ENCODE data around the gene ZNF431.
"Not testable (repeated sequence)": the region's sequence is repeated elsewhere in the genome, so short reads cannot be mapped to it uniquely, and the experiment has no call there.

Gene ZNF431

GRCh38 chr19:21141787-21142464 lies at the start of gene ZNF431:
ZNF431 (plus strand) TSS chr19:21142040; CDS start chr19:21142184, 144 bp downstream.
- peak; percentile 94 for FAIRE-seq

GRCh38 chr19:21092109-21092508 lies 49.7 kb upstream of the ZNF431 start:
- no peak for FAIRE-seq

- FAIRE-seq = no peak
Measured at GRCh38 chr19:21094347-21095025, 47.4 kb upstream of the ZNF431 start.

GRCh38 chr19:21098291-21098690 lies 43.5 kb upstream of the ZNF431 start:
- FAIRE-seq = no peak

- no peak for FAIRE-seq
Measured at GRCh38 chr19:21101521-21102242, 40.2 kb upstream of the ZNF431 start.

GRCh38 chr19:21109116-21109515 lies 32.7 kb upstream of the ZNF431 start:
- peak; percentile 18 for FAIRE-seq

GRCh38 chr19:21110183-21110582 lies 31.7 kb upstream of the ZNF431 start:
- FAIRE-seq = peak; percentile 66

GRCh38 chr19:21115430-21115829 lies 26.4 kb upstream of the ZNF431 start:
- no peak for FAIRE-seq

- FAIRE-seq = no peak
Measured at GRCh38 chr19:21117041-21117907, 24.6 kb upstream of the ZNF431 start.

GRCh38 chr19:21126078-21126477 lies 15.8 kb upstream of the ZNF431 start:
- no peak for FAIRE-seq

GRCh38 chr19:21127001-21127400 lies 14.8 kb upstream of the ZNF431 start:
- no peak for FAIRE-seq

- FAIRE-seq = no peak
Measured at GRCh38 chr19:21127898-21128297, 13.9 kb upstream of the ZNF431 start.

- FAIRE-seq = no peak
Measured at GRCh38 chr19:21128901-21129698, 12.7 kb upstream of the ZNF431 start.

- FAIRE-seq = no peak
Measured at GRCh38 chr19:21130097-21130775, 11.6 kb upstream of the ZNF431 start.

- no peak for FAIRE-seq
Measured at GRCh38 chr19:21133633-21134032, 8.2 kb upstream of the ZNF431 start.

GRCh38 chr19:21134934-21135366 lies 6.9 kb upstream of the ZNF431 start:
- FAIRE-seq = no peak

GRCh38 chr19:21135433-21135832 lies 6.4 kb upstream of the ZNF431 start:
- no peak for FAIRE-seq

- FAIRE-seq = no peak
Measured at GRCh38 chr19:21138130-21138529, 3.7 kb upstream of the ZNF431 start.

GRCh38 chr19:21141006-21141405 lies 834 bp upstream of the ZNF431 start:
- FAIRE-seq = not testable (repeated sequence)

GRCh38 chr19:21143428-21143827 lies 1.6 kb downstream of the ZNF431 start:
- no peak for FAIRE-seq

- no peak for FAIRE-seq
Measured at GRCh38 chr19:21143854-21144253, 2.0 kb downstream of the ZNF431 start.

Measured in endometrium (tissue), 2 donors.